Fibroblast of the aortic adventitia (primary cell): Measurements from ENCODE around the gene PFKFB3. TPM values are rescaled to one million over a fixed set of nuclear protein-coding genes. Genes with fewer than 3 reads are reported as not detected.

Source experiments
- DNase-seq: peaks from one replicate; pipeline ENCODE4 v3.0.0-alpha.2; 2010; ENCODE audit warnings: low read depth
- H3K4me3 ChIP-seq: 2 replicates; pipeline ENCODE4 v1.5.1; 2011; ENCODE audit warnings: low read depth, mild to moderate bottlenecking, control low read depth, low read length, moderate library complexity
- total RNA-seq: library from RNA; depleted of rRNA; stranded (reverse); fragments of >200 nt; gene quantifications from 2 replicates; pipeline ENCODE4 v1.2.3, GENCODE V29; 2012; ENCODE audit warnings: low replicate concordance
- TF ChIP-seq, protein P1 (sequence below): IDR thresholded peaks from 2 replicates; pipeline ENCODE4 v1.5.1; 2011; ENCODE audit warnings: mild to moderate bottlenecking, low read length, control low read depth, inconsistent platforms; ENCODE audit not compliant: insufficient read depth

PFKFB3 gene
- total RNA-seq, 1 donor = 23.0 TPM

- H3K4me3 ChIP-seq = no peak overlapping the region
- TF ChIP-seq, protein P1, sequence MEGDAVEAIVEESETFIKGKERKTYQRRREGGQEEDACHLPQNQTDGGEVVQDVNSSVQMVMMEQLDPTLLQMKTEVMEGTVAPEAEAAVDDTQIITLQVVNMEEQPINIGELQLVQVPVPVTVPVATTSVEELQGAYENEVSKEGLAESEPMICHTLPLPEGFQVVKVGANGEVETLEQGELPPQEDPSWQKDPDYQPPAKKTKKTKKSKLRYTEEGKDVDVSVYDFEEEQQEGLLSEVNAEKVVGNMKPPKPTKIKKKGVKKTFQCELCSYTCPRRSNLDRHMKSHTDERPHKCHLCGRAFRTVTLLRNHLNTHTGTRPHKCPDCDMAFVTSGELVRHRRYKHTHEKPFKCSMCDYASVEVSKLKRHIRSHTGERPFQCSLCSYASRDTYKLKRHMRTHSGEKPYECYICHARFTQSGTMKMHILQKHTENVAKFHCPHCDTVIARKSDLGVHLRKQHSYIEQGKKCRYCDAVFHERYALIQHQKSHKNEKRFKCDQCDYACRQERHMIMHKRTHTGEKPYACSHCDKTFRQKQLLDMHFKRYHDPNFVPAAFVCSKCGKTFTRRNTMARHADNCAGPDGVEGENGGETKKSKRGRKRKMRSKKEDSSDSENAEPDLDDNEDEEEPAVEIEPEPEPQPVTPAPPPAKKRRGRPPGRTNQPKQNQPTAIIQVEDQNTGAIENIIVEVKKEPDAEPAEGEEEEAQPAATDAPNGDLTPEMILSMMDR = no peak
- DNase-seq = no peak
Observed at GRCh38 chr10:6208799-6209235, 6.1 kb downstream of the PFKFB3 start.

GRCh38 chr10:6211341-6211670, 8.6 kb downstream of the PFKFB3 start:
- TF ChIP-seq, protein P1 = no peak
- no peak overlapping the region for H3K4me3 ChIP-seq
- no peak for DNase-seq

- DNase-seq = peak; percentile 72
- TF ChIP-seq, protein P1 = no peak
- H3K4me3 ChIP-seq = peak overlapping the region; percentile 17
Observed at GRCh38 chr10:6211671-6212635, 9.2 kb downstream of the PFKFB3 start.

- H3K4me3 ChIP-seq = no peak overlapping the region
- DNase-seq = no peak
- TF ChIP-seq, protein P1 = no peak
Observed at GRCh38 chr10:6212806-6213205, 10.1 kb downstream of the PFKFB3 start.

GRCh38 chr10:6213257-6213905, 10.6 kb downstream of the PFKFB3 start:
- TF ChIP-seq, protein P1 = no peak
- no peak overlapping the region for H3K4me3 ChIP-seq
- DNase-seq = no peak

DNA sequence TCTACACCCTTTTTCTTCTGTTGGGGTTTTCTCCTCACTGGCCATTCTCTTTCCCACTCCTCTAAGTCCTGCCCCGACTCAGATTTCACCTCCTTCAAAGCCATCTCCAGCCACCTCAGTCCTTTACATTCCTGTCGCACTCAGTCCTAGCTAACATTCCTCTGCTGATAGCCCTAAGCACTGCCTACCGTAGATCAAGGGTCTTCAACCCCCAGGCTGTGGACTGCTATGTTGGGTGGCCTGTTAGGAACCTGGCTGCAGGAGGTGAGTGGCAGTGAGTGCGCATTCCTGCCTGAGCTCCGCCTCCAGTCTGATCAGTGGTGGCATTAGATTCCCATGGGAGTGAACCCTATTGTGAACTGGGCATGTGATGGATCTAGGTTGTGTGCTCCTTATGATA, 11.2 kb downstream of the PFKFB3 start:
- TF ChIP-seq, protein P1 = no peak
- no peak for DNase-seq
- no peak overlapping the region for H3K4me3 ChIP-seq
